CD4-positive, alpha-beta T cell treated with Interleukin-17A for 1 hour (primary cell): ENCODE data around the gene HPSE2.

Experiments used
- DNase-seq: peaks from one replicate; pipeline ENCODE4 v3.0.0-alpha.2; 2020

HPSE2 gene

GRCh38 chr10:98481404-98481945 is 754.2 kb downstream of the HPSE2 start:
- DNase-seq: no peak

- no peak for DNase-seq
Measured at GRCh38 chr10:98478430-98479222, 757.0 kb downstream of the HPSE2 start.

GRCh38 chr10:98477861-98478260 is 757.8 kb downstream of the HPSE2 start:
- no peak for DNase-seq

GRCh38 chr10:98474628-98475027 is 761.0 kb downstream of the HPSE2 start:
- no peak for DNase-seq

- DNase-seq: no peak
Measured at GRCh38 chr10:98472196-98472595, 763.5 kb downstream of the HPSE2 start.

- DNase-seq: no peak
Measured at GRCh38 chr10:98470850-98471249, 764.8 kb downstream of the HPSE2 start.

GRCh38 chr10:98469001-98469931 is 766.4 kb downstream of the HPSE2 start:
- DNase-seq: no peak

GRCh38 chr10:98467506-98468318 is 767.9 kb downstream of the HPSE2 start:
- DNase-seq: peak; percentile 82

- no peak for DNase-seq
Measured at GRCh38 chr10:98466861-98467505, 768.7 kb downstream of the HPSE2 start.

GRCh38 chr10:98465866-98466265 is 769.8 kb downstream of the HPSE2 start:
- DNase-seq: no peak

GRCh38 chr10:98463976-98464754 is 771.5 kb downstream of the HPSE2 start:
- DNase-seq: no peak

GRCh38 chr10:98463016-98463415 is 772.6 kb downstream of the HPSE2 start:
- no peak for DNase-seq

- no peak for DNase-seq
Measured at GRCh38 chr10:98461500-98461842, 774.2 kb downstream of the HPSE2 start.

- DNase-seq: no peak
Measured at GRCh38 chr10:98460837-98461499, 774.7 kb downstream of the HPSE2 start.

GRCh38 chr10:98458809-98459784 is 776.6 kb downstream of the HPSE2 start:
- no peak for DNase-seq

GRCh38 chr10:98457721-98458120 is 777.9 kb downstream of the HPSE2 start:
- DNase-seq: no peak

GRCh38 chr10:98456686-98457482 is 778.8 kb downstream of the HPSE2 start:
- no peak for DNase-seq

- DNase-seq: no peak
Measured at GRCh38 chr10:98456043-98456570, 779.5 kb downstream of the HPSE2 start.
